GM18507 (cell line): ENCODE measurements around the gene RDH14.

Experiments used
- DNase-seq: peaks from one replicate; pipeline ENCODE4 v3.0.0; 2011; ENCODE audit warnings: low read depth; ENCODE audit not compliant: insufficient read length; ENCODE audit errors: extremely low spot score
- FAIRE-seq: peaks from 2 replicates; lab custom pipeline; 2011; peaks lifted over from hg19 to GRCh38; lab: Jason Lieb, UNC

RDH14 gene

DNA sequence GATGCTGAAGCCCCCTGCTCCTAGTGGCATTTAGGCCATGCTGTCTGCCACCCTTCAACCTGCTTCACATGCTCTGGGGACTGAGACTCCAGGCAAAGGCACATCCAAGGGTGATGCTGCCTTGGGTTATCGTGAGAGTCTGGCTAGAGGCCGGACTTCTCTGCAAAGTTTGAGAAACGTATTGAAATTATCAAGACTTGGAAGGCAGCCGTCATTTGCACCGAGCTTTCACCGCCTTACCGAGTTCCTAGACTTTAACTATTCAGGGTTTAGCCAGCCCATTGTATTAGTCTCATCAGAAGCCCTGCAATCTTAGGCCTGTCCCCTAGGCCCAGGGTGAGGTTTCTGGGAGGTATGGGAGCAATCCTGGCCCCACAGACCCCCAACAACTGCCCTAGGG is 34.0 kb downstream of the RDH14 start:
- DNase-seq (no peak), FAIRE-seq (no peak)

DNA sequence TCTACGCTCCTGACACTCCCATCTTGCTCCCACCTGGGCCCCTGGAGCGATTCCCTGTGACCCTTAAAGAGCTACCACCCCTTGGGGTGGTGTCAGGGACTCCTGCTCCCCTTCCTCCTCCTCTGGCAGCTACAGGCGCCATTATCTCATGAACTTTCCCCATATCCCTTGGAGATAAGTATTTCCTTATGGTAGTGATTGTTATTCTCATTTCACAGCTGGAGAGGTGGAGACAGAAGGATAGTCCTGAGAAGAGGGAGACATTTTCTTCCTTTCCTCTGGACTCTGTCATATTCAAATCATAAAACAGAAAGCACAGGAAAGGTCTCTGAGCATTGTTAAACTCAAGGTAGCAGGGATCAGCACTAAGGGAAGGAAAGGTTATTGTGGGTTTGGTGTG is 34.6 kb downstream of the RDH14 start:
- FAIRE-seq (no peak), DNase-seq (no peak)

DNA sequence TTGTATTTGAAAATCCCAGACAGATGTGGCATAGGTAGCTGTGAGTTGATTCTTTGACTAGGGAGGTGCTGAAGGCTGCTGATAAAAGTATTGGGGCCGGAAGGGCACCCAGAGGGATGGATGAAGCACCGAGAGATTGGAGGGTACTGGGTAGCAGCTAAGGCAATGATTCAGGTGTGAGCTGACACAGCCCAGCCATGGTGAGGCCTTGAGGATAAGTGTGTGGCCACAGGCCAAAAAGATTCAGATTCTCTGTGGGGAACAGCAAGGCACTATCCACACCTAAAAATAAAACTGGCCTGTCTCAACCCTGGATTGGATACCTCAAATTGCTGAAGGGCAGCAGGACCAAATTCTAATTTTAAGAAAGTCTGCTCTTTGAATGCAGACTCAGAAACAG is 35.2 kb downstream of the RDH14 start:
- DNase-seq: no peak

DNA sequence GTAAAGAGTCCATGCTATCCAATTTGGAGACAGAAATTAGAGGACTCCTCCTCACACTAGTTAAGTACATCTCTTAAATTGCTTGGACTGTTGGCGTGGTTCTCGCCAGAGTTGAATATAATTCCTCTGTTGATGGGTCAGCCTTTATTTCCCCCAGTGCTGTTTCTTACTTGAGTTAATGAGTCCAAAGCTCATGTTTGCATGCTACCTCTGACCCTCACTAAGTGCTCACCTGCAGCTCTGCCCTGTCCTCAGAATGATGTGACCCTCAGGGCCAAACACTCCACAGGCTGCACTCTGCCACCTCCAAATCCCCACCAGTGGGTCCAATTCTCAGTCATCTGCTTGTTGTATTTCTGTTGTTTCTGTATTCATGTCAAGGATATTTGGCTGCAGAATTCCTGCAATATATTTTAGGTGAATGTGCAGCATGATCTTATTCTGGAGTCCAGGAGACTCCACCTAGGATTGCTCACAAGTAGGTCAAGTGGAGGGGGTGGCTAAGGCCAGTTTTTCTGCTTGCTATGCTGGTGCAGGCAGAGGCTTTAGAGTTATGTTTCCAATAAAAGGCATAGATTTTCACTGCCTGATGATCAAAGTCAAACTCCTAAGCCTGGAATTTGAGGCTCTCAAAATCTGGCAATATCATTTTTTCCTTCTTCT is 37.8 kb downstream of the RDH14 start:
- no peak for DNase-seq
- FAIRE-seq: no peak

More for the DNA sequence above, 35.2 kb downstream of the RDH14 start:
- FAIRE-seq: no peak

DNA sequence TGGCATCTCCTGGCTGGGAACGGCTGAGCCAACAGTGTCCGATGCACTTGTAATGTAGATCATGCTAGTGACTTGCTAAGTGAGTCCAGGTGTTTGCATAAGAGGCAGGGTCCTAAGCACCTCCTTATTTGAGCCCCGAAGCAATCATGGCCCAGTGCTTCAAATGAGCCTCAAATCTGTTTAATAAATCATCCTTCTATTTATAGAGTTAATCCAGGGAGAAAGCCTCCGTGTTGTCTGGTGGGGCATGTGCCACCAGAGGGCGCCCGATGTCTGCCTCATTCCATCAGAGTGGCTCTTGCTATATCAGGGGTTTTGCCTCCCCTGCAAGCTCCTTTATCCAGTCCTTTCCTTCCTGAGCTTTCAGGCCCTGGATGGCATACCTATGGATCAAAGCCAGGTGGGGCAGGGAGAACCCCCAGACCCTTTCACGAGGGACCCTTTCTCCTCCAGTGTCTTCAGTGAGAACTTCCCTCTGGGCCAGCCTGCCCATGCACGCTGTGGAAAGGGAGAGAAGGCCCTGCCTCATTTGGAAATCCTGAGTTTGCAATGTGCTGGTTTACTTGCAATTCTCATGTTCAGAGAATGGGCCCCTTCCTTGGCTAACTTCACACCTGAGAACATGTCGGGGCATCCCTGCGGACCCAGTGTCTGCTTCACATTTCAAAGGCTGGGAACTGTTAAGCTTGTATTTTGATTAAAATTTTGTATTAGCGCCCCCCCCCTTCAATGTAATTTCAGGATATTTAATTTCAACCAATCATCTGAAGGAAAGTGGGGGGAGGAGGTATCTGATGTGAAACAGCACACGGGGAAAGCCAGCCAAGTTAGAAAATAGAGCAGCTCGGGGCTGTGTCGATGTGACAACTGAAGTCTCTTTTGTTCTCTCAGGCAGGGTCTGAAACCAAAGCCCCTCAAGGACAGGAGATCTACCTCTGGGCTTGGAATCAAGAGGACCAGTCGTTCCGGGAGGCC is 39.7 kb downstream of the RDH14 start:
- DNase-seq (peak; percentile 17), FAIRE-seq (peak; percentile 78)

DNA sequence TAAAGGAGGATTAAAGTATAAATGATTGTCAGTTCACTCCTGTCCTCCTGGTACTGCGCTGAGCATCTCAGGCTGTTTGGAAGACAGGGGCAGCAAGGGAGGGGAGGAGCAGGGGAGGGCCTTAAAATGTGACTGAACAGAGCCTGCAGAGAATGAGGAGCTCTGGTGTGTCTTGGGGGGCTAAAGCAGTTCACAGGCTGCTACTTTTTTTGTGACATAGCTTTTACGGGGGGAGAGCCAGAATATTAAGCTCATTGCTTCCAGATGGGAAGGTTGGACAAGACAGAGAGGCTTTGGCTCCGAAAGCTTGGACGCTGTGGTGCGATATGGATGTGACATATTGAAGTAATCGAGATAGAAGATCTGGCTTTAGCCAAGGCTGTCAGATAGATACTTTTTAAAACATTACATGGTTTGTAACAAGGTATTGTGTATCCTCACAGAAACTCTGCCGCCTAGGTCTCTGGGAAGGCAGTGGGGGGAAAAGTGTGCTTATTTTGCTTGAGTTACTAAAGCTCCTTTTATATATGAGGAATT is 40.5 kb downstream of the RDH14 start:
- FAIRE-seq (no peak), DNase-seq (no peak)

DNA sequence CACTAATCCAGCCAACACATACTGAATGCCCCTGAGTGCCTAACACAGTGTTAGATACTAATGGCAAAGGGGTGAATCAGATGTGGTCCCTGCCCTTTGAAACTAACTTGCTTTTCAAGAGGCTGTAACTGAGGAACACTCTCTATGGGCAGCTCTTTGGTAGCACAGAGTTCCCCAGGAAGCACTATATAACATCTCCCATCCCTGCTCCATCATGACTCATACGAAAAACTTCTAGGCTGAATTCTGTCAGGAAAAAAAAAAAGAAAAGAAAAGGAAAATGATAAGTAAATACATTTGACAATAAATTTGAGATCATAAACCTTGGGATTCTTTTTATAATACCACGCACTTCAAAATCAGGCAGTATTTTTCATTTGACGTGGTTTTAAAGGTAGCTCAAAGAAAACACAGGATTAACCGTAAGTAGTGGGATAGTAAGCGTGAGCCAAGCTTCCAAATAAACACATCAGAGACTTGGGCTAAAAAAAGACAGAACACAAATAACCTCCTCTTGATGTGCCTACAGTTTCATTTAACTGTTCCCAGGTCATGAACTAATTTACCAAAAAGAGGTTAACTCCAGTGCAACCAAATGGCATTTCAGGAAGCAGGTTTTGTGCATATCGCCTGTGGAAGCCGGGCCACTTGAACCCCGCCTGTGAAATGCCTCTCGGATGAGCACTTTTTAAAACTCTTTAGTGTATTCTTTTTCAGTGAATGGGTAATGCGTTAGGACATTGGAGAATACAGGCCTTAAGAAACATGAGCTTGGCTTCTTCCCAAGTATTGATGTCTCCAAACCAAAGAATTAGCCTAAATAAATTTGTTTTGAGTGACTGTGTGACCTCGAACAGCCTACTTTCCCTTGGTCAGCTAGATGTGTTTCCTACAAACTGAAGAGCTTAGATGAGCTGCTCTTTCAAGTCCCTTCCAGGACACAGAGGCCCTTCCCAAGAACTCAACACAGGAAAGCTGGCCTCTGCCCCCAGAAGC is 42.0 kb downstream of the RDH14 start:
- DNase-seq: no peak

DNA sequence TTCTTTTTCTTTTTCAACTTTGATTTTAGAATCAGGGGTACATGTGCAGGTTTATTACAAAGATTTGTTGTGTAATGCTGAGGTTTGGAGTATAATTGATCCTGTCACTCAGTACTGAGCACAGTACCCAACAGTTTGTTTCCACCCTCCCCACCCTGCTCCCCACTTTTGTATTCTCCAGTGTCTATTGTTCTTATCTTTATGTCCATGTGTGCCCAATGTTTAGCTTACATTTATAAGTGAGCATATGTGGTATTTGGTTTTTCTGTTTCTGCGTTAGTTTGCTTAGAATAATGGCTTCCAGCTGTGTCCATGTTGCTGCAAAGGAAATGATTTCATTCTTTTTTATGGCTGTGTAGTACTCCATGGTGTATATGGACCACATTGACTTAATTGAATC is 43.1 kb downstream of the RDH14 start:
- no peak for DNase-seq
- FAIRE-seq: no peak

More for the DNA sequence above, 42.0 kb downstream of the RDH14 start:
- FAIRE-seq: no peak

DNA sequence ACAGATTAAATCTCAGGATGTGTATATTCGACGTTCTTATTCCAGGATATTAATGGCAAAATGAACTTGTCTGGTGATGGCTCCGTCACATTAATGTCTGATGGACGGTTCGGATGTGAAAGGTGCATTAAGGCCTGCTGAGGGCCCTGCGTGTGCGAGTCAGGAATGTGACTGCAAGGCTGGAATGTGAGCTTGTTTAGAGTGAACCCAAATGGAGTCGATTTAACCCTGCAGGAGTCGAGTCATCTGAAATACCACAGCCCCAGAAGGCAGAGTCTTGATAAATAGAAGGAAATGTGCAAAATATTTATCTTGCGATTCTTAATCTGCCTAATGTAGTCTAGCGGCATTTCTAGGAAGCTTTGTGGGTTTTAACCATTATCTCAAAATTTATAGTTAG is 44.3 kb downstream of the RDH14 start:
- FAIRE-seq (no peak), DNase-seq (no peak)

DNA sequence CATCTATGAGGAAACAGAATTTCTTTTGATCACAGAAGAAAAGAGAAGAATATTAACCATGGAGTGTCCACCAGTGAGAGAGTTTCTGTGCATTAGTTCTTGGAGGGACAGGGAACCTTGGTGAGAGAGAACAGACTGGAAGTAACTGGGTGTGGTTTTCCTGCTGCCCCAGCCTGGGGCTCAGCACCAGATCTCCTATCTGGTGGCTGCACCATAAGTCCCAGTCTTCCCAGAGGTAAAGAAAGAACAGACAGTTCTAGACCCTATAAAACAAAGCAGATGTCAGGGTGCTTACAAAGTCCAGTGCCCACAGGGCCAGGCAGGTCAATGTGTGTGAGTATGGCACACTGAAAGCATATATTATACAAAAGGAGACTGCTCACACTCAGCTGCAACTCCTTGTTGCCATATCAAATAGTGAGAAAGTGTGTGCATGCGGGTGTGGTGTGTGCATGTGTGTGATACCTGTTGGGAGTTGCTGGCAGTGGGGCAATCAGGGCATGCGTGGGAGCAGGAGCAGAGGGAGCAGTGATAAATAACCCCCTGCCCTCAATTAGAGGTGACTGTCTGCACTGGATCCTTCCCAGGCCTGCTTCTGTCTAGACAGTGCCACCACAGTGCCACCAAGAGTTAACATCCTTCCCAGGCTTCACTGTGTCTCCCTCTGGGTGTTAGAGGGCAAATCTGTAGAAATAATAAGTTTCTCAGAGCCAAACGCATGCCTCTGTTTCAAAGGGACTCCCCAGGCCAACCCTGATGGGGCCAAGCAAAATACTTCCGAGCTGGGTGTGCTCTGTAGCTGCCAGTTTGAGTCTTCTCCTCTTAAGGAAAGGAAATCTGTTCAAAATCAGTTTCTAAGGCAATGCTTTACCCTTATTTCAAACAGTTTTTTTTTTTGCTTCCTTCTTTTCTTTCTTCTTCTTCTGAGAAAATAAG is 45.7 kb downstream of the RDH14 start:
- FAIRE-seq (no peak), DNase-seq (no peak)

DNA sequence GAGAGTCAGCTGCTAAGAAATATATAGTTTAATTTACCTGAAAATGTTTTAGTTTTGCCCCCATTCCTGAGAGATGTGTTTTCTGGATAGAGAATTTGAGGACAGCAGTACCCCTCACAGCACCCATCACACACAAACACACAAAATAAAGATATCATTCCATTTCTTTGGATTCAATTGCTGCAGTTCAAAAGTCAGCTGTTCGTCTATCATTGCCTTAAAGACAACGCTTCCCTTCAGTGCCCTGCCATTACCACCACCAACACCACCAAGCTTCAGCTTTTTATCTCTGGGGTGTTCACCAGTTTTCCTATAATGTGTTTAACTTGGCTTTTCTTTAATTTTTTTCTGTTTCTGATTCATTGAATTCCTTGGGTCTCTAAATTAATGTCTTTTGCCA is 49.7 kb downstream of the RDH14 start:
- DNase-seq: no peak
- no peak for FAIRE-seq

DNA sequence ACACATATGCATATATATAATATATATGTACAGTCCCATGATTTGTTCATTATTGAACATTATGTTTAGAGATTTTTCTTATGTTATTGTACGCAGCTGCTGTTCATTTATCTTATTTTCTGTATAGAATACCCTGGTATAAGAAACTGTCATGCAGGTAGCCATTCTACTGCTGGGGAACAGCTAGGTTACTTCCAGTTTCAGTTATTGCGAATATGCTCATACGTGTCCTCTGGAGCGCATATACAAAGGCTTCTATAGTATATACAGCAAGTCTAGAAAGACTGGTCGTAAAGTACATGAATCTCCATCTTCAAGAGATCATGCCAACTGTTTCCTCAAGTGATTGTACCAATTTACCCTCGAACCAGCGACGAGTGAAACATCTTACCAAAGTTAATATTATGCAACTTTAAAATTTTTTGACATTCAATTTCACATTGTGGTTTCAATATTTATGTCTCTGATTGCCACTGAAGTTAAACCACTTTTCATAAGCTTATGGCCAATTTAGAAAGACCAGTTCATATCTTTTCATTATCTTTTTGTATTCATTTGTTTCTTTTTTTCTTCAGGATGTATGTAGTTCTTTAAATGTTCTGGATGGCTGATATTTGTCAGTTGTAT is 53.5 kb downstream of the RDH14 start:
- no peak for DNase-seq
- FAIRE-seq: no peak

DNA sequence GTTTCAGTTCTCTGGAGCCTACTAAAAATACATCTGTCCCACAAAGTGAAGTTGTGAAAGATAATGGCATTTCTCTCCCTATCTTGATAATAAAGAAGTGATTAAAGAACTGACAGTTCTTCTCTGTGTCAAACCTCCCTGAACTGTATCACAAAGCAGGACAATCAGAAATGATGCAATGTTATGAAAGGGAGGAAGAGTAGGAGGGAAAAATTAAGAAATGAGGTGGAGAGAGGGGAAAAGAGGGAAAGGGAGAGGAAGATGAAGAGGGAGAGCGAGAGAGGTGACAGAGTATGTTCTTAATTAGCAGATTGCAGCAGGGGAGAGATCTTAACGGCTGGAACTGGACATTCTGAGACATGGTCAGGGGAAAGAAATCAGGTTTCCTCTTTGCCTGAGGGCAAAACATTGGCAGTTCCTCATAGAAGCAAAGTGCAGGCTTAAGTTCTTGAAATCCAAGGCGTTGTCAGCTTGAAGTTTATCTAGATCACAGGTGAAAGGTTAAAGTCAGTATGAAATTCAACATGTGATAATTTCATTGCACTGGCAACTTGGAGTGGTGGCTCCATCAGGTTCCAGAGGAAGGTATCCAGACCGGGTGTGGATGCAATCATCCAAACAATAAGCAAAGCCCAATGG is 54.6 kb downstream of the RDH14 start:
- FAIRE-seq (no peak), DNase-seq (no peak)
